ENCODE measurements around the gene CCDC47.

DNA sequence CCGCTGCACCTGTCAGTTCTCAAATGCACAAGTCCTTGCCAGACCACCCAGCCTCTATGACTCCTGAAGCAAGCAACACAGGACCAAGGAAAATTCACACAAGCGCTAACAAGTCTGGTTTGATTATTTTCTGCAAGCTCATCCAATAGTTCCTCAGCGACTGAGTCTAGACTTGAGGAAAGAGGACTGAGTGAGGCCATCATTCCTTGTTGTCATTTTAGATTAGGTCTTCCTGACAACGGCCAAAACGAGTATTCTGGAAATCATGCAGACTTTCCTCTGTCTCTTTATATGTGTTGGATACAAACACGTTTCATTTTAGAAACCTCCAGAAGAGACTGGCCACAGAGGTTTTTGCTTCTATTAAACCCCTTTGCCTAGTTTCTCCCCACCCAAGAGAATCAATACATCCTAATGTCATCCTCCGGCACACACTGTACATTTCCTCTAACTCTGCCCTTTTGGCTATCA, 561 bp downstream of the CCDC47 start:
- TF ChIP-seq HDGF (IDR thresholded peaks at IDR 0.05; ENCODE audit: borderline replicate concordance) (no peak), FOXM1 (IDR thresholded peaks at IDR 0.05; ENCODE audit: borderline replicate concordance) (no peak), BHLHE40 (IDR thresholded peaks at IDR 0.05; ENCODE audit: borderline replicate concordance) (no peak), SUZ12 (IDR thresholded peaks at IDR 0.05) (no peak), SP1 (IDR thresholded peaks at IDR 0.05) (no peak), FOXK2 (IDR thresholded peaks at IDR 0.05) (no peak), ELF4 (IDR thresholded peaks at IDR 0.05) (no peak), ZNF384 (IDR thresholded peaks at IDR 0.05) (no peak), NFRKB (IDR thresholded peaks at IDR 0.05) (no peak)

All from HEK293T (cell line).